Measurements from ENCODE around the gene TMEM107.

- TF ChIP-seq CTCF (IDR thresholded peaks at IDR 0.05): no peak
- no peak for TF ChIP-seq ZFX (IDR thresholded peaks at IDR 0.05; ENCODE audit: borderline replicate concordance)
Measured at GRCh38 chr17:8128125-8128784, 47.9 kb downstream of the TMEM107 start.

All from 22Rv1 (cell line).